HFFc6 (cell line): Measurements from ENCODE around the gene LSMEM2. TPM values are rescaled to one million over a fixed set of nuclear protein-coding genes. Genes with fewer than 3 reads are reported as not detected.

Source experiments
- DNase-seq: peaks from one replicate; pipeline ENCODE4 v3.0.0-alpha.2; 2018
- H3K27ac Mint-ChIP-seq: 2 replicates; pipeline ENCODE4 v1.8.0; 2020; ENCODE audit warnings: mild to moderate bottlenecking, mixed read lengths
- H3K27me3 Mint-ChIP-seq: 2 replicates; pipeline ENCODE4 v1.8.0; 2021; ENCODE audit warnings: mild to moderate bottlenecking, moderate library complexity, mixed read lengths; ENCODE audit not compliant: insufficient read depth
- H3K36me3 Mint-ChIP-seq: 2 replicates; pipeline ENCODE4 v1.8.0; 2021; ENCODE audit warnings: low read depth, mixed read lengths
- H3K4me1 Mint-ChIP-seq: 2 replicates; pipeline ENCODE4 v1.8.0; 2020; ENCODE audit warnings: low read depth, mixed read lengths
- H3K4me3 Mint-ChIP-seq: 2 replicates; pipeline ENCODE4 v1.8.0; 2020; ENCODE audit warnings: mild to moderate bottlenecking, moderate library complexity, mixed read lengths
- H3K9me3 Mint-ChIP-seq: 2 replicates; pipeline ENCODE4 v1.8.0; 2020; ENCODE audit warnings: mild to moderate bottlenecking, mixed read lengths
- CTCF ChIP-seq: fragments of 200-600 bp; sonication (generic); IDR thresholded peaks from 2 replicates; pipeline ENCODE4 v1.5.0; 2021; ENCODE audit warnings: antibody characterized with exemption, mild to moderate bottlenecking
- total RNA-seq, 6 experiments: library from RNA; stranded (reverse); fragmentation: NEBNext Ultra II Directional; extraction: Animal tissue kit (Norgen Biotek cat#: 25700); gene quantifications; 2 replicates in 1 of 6; 3 replicates in 5 of 6; pipeline ENCODE4 v1.2.3, GENCODE V29; 2021

The LSMEM2 gene
- total RNA-seq, 6 experiments from 2014 or later = 0.11 to 0.13 TPM; not detected in 4

GRCh38 chr3:50232303-50232702 is 46.6 kb upstream of the LSMEM2 start:
- TF ChIP-seq CTCF = no peak
- Mint-ChIP-seq H3K4me3 (no peak overlapping the region), H3K27ac (no peak overlapping the region), H3K27me3 (peaks cover 2% of the 10 kb centered on the region; the same call in 1 of the 2 replicates), H3K9me3 (no peaks in the 10 kb centered on the region), H3K4me1 (peaks cover 40% of the 10 kb centered on the region), H3K36me3 (peaks cover 6% of the 10 kb centered on the region)
- DNase-seq = no peak

GRCh38 chr3:50233176-50233575 is 45.7 kb upstream of the LSMEM2 start:
- H3K4me1 Mint-ChIP-seq = peaks cover 36% of the 10 kb centered on the region
- H3K27ac Mint-ChIP-seq = no peak overlapping the region
- H3K9me3 Mint-ChIP-seq = no peaks in the 10 kb centered on the region
- TF ChIP-seq CTCF = no peak
- peaks cover 2% of the 10 kb centered on the region; the same call in 1 of the 2 replicates for H3K27me3 Mint-ChIP-seq
- no peak overlapping the region for H3K4me3 Mint-ChIP-seq
- peaks cover 12% of the 10 kb centered on the region for H3K36me3 Mint-ChIP-seq
- no peak for DNase-seq

GRCh38 chr3:50235716-50236483 is 43.0 kb upstream of the LSMEM2 start, which contains the start of gene GNAI2:
Gene GNAI2 (plus strand): TSS chr3:50236204. CDS start chr3:50236336, 132 bp downstream.
- Mint-ChIP-seq H3K36me3 (peaks cover 12% of the 10 kb centered on the region), H3K27ac (peak within 1 kb of the TSS; percentile 92), H3K4me1 (peaks cover 40% of the 10 kb centered on the region), H3K27me3 (peaks cover 3% of the 10 kb centered on the region), H3K4me3 (peak within 1 kb of the TSS; percentile 96), H3K9me3 (no peaks in the 10 kb centered on the region)
- TF ChIP-seq CTCF = no peak; the same call in 1 of the 2 replicates
- DNase-seq = peak; percentile 98

- H3K4me3 Mint-ChIP-seq = peak overlapping the region; percentile 96
- H3K27ac Mint-ChIP-seq = peak overlapping the region; percentile 92
- H3K36me3 Mint-ChIP-seq = peaks cover 12% of the 10 kb centered on the region
- no peaks in the 10 kb centered on the region for H3K9me3 Mint-ChIP-seq
- H3K4me1 Mint-ChIP-seq = peaks cover 43% of the 10 kb centered on the region
- H3K27me3 Mint-ChIP-seq = peaks cover 3% of the 10 kb centered on the region
- no peak for TF ChIP-seq CTCF
- no peak for DNase-seq
Measured at GRCh38 chr3:50236484-50237132, 42.3 kb upstream of the LSMEM2 start.

GRCh38 chr3:50237133-50237651 is 41.7 kb upstream of the LSMEM2 start:
- H3K9me3 Mint-ChIP-seq = no peaks in the 10 kb centered on the region
- peak overlapping the region; percentile 96 for H3K4me3 Mint-ChIP-seq
- no peak for DNase-seq
- no peak for TF ChIP-seq CTCF
- H3K36me3 Mint-ChIP-seq = peaks cover 12% of the 10 kb centered on the region
- peaks cover 48% of the 10 kb centered on the region for H3K4me1 Mint-ChIP-seq
- H3K27me3 Mint-ChIP-seq = peaks cover 3% of the 10 kb centered on the region
- H3K27ac Mint-ChIP-seq = peak overlapping the region; percentile 92
